GM12873 (cell line): Measurements from ENCODE around the gene COG7.

Source experiments
- TF ChIP-seq, protein P1 (sequence below): IDR thresholded peaks from 2 replicates; pipeline ENCODE4 v1.5.1; 2012; ENCODE audit warnings: low read depth, mild to moderate bottlenecking, moderate library complexity, low read length, control low read depth; ENCODE audit not compliant: insufficient read depth; ENCODE audit errors: missing control alignments

The COG7 gene

DNA sequence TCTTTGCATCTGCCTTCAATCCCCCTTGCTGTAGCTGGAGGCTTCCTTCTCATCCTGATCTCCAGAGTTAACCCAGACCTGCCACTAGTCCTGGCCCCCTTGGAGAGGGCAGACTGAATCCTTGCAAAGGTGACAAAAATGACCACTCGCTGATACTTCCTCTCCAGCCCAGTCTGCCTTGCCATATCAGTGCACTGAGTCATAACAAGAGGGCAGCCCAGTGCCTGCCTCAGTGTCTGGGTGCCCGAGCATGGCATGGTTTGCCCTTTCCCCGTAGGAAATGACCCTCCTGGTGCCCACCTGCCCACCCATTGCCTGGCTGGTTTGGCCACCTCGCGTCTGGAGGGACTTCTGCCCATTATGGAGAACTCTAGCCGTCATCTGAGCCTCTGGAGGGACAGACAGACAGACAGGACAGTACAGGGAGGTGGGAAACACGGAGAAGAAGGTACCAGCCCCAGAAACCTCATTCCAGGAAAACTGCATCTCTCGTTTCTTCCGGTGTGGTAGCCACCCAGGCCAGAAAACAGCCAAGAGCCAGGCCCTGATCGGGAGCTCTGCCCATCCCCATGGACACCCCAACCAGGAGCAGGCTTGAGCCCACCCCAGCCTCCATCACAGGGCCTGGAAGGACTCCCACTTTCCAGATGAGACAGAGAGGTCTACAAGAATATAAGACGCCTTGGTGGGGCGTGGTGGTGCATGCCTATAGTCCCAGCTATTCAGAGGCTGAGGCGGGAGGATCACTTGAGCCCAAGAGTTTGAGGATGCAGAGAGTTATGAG, 79.4 kb downstream of the COG7 start:
- TF ChIP-seq, protein P1, sequence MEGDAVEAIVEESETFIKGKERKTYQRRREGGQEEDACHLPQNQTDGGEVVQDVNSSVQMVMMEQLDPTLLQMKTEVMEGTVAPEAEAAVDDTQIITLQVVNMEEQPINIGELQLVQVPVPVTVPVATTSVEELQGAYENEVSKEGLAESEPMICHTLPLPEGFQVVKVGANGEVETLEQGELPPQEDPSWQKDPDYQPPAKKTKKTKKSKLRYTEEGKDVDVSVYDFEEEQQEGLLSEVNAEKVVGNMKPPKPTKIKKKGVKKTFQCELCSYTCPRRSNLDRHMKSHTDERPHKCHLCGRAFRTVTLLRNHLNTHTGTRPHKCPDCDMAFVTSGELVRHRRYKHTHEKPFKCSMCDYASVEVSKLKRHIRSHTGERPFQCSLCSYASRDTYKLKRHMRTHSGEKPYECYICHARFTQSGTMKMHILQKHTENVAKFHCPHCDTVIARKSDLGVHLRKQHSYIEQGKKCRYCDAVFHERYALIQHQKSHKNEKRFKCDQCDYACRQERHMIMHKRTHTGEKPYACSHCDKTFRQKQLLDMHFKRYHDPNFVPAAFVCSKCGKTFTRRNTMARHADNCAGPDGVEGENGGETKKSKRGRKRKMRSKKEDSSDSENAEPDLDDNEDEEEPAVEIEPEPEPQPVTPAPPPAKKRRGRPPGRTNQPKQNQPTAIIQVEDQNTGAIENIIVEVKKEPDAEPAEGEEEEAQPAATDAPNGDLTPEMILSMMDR, result no peak

DNA sequence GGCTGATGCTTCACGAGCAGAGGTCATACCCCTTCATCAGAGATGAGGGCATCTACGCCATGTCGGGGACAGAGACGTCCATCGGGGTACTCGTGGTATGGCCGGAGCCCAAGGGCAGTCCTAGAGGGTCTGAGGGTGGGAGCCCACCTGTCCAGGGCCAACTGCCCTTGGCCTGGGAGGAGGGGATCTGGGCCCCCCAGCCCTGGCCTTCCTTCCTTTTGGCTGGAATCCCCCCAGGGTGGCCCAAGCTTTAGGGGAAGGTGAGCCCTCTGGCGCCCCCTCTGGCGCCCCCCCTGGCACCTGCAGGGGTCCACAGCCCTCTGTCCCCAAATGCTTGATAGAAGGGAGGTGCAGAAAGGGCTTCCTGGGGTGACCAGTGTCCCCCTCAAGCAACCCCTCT, 81.6 kb downstream of the COG7 start:
- TF ChIP-seq, protein P1, result peak; percentile 43

DNA sequence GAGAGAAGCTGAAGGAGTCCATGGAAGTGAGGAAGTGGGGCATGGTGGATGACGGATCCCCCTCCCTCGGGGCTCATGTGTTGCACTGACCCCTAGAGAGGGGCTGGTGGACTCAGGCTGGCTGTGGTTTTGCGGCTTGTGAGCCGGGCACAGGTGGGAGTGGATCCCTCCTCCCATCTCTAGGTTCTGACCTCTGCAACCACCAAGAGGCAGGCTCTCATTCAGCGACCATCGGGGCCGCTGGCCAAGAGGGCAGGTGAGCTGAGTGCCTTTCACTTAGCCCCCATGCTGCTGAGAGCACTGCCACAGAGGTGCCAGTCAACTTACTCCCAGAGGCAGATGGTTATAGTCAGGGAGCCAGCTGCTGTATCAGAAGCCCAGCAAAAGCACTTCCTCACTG, 83.6 kb downstream of the COG7 start:
- TF ChIP-seq, protein P1, result no peak

DNA sequence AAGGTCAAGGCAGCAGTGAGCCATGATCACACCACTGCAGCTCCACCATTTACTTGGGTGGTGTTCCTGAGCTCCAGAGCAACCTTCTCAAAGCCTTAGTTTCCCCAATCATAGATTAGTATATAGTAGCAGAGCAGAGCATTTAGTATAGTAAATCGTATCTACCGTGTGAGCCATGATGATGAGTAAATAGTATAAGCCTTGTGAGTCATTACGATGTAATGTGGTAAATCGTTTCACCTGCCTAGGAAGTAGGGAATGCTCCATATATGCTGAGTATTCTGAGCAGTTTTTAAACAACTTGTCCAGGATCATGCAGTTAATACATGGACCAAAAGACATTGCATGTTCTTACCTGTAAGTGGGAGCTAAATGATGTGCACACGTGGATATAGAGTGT, 84.5 kb downstream of the COG7 start:
- TF ChIP-seq, protein P1, result no peak

DNA sequence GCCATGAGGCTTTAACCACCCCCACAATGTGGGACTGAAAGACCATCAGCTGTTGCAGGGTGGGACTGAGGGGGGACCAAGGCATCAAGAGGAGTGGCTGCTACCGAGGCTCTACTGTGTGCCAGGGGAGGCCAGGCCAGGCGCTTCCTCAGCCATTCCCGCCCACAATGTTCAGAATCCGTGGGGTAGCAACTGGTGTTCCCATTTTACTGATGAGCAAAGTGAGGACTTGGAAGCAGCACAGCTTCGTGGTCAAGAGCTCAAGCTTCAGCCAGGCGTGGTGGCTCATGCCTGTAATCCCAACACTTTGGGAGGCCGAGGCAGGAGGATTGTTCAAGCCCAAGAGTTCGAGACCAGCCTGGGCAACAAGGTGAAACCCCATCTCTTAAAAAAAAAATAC, 85.0 kb downstream of the COG7 start:
- TF ChIP-seq, protein P1, result no peak

DNA sequence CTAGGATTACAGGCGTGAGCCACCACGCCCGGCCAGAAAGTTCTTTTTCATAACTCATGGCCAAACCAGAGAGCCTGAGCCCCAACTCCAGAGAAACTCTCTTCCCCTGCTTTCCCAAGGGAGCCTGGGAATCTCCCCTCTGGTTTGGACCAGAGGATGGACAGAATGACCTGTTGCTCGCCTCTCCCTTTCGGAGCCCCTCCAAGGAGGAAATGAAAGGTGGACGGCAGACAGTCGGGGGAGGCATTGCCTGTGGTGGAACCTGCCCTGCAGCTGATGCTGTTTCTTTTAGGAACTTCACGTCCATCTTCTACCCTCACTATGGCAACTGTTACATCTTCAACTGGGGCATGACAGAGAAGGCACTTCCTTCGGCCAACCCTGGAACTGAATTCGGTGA, 85.4 kb downstream of the COG7 start:
- TF ChIP-seq, protein P1, result no peak

DNA sequence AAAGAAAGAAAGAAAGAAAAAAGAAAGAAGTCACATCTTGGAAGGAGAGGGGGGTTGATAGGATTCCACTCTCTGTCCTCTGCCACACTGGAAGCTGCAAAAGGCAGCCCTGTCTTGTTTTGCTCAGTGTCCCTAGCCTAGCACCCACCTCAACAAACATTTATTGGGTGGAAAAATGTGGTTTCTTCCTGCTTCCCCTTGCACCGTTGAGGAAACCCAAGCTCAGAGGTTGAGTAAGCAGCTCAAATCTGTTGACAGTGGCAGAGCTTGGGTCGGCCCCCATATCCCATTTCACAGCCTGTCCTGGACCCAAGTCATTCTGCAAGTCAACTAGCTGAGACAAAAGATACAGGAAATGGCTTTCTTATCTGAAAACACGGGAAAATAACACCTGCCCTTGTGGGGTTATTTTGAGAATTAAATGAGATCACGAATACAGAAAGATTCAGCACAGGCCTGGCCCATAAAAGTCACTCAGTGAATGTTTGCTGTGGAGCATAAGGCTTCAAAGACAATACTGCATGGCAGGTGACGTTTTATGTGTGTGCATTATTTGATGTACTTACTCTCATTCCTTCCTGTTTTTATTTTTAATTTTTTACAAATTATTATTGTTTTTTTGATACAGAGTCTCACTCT, 87.3 kb downstream of the COG7 start:
- TF ChIP-seq, protein P1, result no peak
